MG63 (cell line): ENCODE data around the gene CDR2L. TPM values are rescaled to one million over a fixed set of nuclear protein-coding genes. Genes with fewer than 3 reads are reported as not detected.
"Not testable (repeated sequence)": the region's sequence is repeated elsewhere in the genome, so short reads cannot be mapped to it uniquely, and the experiment has no call there.

Experiments
- DNase-seq: peaks from one replicate; pipeline ENCODE4 v3.0.0-alpha.2; 2020
- H3K27me3 ChIP-seq: fragments of 250-450 bp; sonication (Bioruptor Pico); 2 replicates; pipeline ENCODE4 v1.5.1; 2020; ENCODE audit warnings: mild to moderate bottlenecking, moderate library complexity
- H3K36me3 ChIP-seq: fragments of 250-450 bp; sonication (Bioruptor Pico); 2 replicates; pipeline ENCODE4 v1.5.1; 2020; ENCODE audit warnings: mild to moderate bottlenecking, moderate library complexity
- H3K4me3 ChIP-seq: fragments of 250-450 bp; sonication (Bioruptor Pico); 2 replicates; pipeline ENCODE4 v1.5.1; 2020; ENCODE audit warnings: mild to moderate bottlenecking, moderate library complexity
- H3K9me3 ChIP-seq: fragments of 250-450 bp; sonication (Bioruptor Pico); 2 replicates; pipeline ENCODE4 v1.5.1; 2020; ENCODE audit warnings: mild to moderate bottlenecking, moderate library complexity
- total RNA-seq: library from RNA; depleted of rRNA; stranded (reverse); fragments of >200 nt; shearing (Covaris generic); gene quantifications from 2 replicates; pipeline ENCODE4 v1.2.3, GENCODE V29; 2014; ENCODE audit warnings: low replicate concordance

Gene CDR2L
- total RNA-seq, 1 experiment from 2014 or later, result 4.2 TPM

GRCh38 chr17:74998783-74999182, 11.4 kb downstream of the CDR2L start:
- no peak for DNase-seq
- Histone ChIP-seq H3K36me3 (no peaks in the 10 kb centered on the region), H3K4me3 (no peak overlapping the region), H3K9me3 (no peaks in the 10 kb centered on the region), H3K27me3 (no peaks in the 10 kb centered on the region)

DNA sequence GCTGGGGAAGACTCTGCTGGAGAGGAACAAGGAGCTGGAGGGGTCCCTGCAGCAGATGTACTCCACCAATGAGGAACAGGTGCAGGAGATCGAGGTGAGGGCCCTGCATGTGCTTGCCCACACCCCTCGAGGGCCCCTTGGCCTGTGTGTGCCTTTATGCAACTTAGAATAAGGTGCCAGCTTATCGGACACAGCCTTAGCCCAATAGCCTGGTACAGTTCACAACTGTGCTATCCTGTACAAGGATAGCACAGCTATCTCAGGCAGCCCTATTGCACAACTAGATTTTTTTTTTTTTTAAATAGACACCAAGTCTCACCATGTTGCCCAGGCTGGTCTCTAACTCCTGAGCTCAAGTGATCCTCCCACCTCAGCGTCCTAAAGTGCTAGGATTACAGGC, 12.1 kb downstream of the CDR2L start:
- no peaks in the 10 kb centered on the region for H3K27me3 ChIP-seq
- no peaks in the 10 kb centered on the region for H3K9me3 ChIP-seq

DNA sequence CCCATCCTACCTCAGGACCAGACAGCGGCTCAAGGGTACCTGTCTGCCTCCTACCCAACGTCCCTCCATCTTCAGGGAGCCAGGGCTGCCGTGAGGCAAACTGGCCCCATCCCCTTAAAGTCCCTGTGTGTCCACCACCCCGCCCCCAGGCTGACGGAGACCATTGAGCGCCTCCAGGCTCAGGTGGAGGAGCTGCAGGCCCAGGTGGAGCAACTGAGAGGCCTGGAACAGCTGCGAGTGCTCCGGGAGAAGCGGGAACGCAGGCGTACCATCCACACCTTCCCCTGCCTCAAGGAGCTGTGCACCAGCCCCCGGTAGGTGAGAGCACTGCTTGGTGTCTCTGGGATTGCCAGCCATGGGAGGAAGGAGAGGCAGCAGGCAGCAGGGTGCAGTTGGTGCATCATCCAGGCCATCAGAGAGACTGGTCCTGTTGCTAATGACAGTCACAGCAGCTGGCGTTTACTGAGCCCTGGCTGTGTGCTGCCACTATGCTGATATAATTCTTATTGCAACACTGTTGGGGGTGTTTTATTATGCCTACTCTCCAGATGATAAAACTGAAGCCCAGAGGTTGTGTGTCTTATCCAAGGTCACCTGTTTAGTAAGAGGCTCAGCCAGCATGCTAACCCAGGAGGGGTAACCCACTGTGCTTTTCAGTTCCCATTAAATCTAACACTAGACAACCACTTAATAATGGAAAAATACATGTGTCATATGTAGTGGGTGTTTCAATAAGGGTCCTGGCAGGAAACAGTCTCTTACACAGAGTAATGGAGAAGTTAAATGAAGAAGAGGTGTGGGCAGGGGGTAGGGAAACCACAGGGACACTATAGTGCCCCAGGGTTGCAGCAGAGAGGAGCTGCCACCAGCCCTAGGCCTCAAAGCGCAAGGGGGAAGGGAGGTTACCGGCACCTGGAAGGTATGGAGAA, 14.7 kb downstream of the CDR2L start:
- no peaks in the 10 kb centered on the region for H3K36me3 ChIP-seq
- DNase-seq, result no peak
- H3K27me3 ChIP-seq, result no peaks in the 10 kb centered on the region
- no peak overlapping the region for H3K4me3 ChIP-seq
- no peaks in the 10 kb centered on the region for H3K9me3 ChIP-seq

More for the DNA sequence above, 12.1 kb downstream of the CDR2L start:
- Histone ChIP-seq H3K4me3 (no peak overlapping the region), H3K36me3 (no peaks in the 10 kb centered on the region)
- DNase-seq, result no peak

- no peak overlapping the region for H3K4me3 ChIP-seq
- no peaks in the 10 kb centered on the region for H3K27me3 ChIP-seq
- no peaks in the 10 kb centered on the region for H3K36me3 ChIP-seq
- no peaks in the 10 kb centered on the region for H3K9me3 ChIP-seq
- DNase-seq, result no peak
These were observed 15.9 kb downstream of the CDR2L start for GRCh38 chr17:75003070-75003956.

GRCh38 chr17:75003957-75004355, 16.5 kb downstream of the CDR2L start:
- Histone ChIP-seq H3K27me3 (no peaks in the 10 kb centered on the region), H3K36me3 (no peaks in the 10 kb centered on the region), H3K4me3 (no peak overlapping the region), H3K9me3 (no peaks in the 10 kb centered on the region)
- no peak for DNase-seq

GRCh38 chr17:75004371-75004770, 16.9 kb downstream of the CDR2L start:
- Histone ChIP-seq H3K9me3 (no peaks in the 10 kb centered on the region), H3K36me3 (no peaks in the 10 kb centered on the region), H3K4me3 (no peak overlapping the region), H3K27me3 (no peaks in the 10 kb centered on the region)
- no peak for DNase-seq

DNA sequence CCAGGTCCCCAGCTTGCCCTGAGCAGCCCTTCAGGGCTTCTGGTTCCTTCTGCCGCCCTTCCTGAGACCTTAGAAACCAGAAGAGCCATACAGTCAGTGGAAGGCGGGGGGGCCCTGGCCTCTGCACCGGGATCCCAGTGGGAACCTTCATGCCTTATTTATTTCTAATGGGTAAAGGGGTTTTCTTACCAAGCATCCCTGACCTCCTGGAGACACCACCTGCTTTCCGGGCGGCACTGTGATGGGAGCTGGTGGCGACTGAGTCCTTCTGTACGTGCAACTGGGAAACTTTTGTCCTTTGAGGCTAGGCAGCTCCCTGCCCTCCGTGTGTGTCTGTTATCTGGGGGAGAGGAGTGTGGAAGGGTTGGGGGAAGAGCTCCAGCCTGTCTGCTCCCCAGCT, 17.9 kb downstream of the CDR2L start:
- Histone ChIP-seq H3K27me3 (no peaks in the 10 kb centered on the region), H3K4me3 (no peak overlapping the region), H3K9me3 (no peaks in the 10 kb centered on the region), H3K36me3 (no peaks in the 10 kb centered on the region)
- DNase-seq, result no peak

DNA sequence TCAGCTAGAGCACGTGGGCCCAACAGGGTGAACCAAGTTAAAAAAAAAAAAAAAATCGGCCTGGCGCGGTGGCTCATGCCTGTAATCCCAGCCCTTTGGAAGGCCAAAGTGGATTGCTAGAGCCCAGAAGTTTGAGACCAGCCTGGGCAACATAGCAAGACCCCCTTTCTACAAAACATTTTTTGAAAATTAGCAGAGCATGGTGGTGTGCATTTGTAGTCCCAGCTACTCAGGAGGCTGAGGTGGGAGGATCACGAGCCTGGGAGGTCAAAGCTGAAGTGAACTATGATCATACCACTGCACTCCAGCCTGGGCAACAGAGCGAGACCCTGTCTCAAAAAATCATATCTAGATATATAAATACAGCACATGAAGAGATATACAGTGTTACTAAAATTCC, 18.7 kb downstream of the CDR2L start:
- not testable (repeated sequence) for H3K9me3 ChIP-seq, H3K4me3 ChIP-seq, H3K36me3 ChIP-seq, DNase-seq, H3K27me3 ChIP-seq

GRCh38 chr17:75006653-75007052, 19.2 kb downstream of the CDR2L start:
- H3K9me3 ChIP-seq, result no peaks in the 10 kb centered on the region
- H3K4me3 ChIP-seq, result no peak overlapping the region
- H3K36me3 ChIP-seq, result no peaks in the 10 kb centered on the region
- DNase-seq, result no peak
- H3K27me3 ChIP-seq, result no peaks in the 10 kb centered on the region

- no peak for DNase-seq
- Histone ChIP-seq H3K4me3 (no peak overlapping the region), H3K27me3 (no peaks in the 10 kb centered on the region), H3K9me3 (no peaks in the 10 kb centered on the region), H3K36me3 (no peaks in the 10 kb centered on the region)
These were observed 20.9 kb downstream of the CDR2L start for GRCh38 chr17:75008373-75008772.

- no peaks in the 10 kb centered on the region for H3K27me3 ChIP-seq
- DNase-seq, result no peak
- H3K4me3 ChIP-seq, result no peak overlapping the region
These were observed 21.8 kb downstream of the CDR2L start for GRCh38 chr17:75009139-75009724.

DNA sequence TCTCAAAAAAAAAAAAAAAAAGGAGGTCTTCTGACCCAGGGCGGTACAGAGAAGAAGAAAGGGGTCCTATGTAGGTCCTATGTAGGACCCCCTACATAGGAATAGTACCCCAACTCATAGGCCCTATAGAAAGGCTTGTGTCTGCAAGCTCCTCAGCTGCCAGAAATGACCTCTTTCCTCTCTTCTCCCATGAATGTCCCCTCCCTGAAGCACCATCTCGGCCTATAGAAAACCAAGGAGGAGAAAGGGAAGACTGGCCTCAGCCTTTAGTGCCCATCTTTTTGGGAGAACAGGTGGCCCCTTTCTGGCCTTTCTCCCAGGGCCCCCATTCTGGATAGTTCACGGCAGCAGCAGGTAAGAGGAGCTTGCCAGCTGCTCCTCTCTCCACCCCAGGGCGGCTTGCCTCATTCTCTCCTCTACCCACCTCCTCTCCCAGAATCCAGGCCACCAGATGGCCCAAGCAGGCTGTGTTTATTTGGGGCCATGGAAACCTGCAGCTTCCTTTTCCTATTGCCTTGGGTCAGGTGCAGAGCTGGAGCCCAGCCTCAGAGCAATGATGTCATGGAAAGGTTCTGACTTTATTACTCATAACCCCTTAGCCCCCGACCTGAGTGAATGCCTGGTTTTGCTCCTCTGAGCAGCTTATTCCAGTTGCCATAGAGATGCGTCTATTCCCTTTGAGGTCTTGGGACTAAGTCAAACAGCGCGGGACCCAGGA, 23.4 kb downstream of the CDR2L start:
- H3K36me3 ChIP-seq, result peaks cover 12% of the 10 kb centered on the region
- no peak overlapping the region for H3K4me3 ChIP-seq
- H3K9me3 ChIP-seq, result no peaks in the 10 kb centered on the region
- H3K27me3 ChIP-seq, result no peaks in the 10 kb centered on the region
- peak; percentile 17 for DNase-seq

More at GRCh38 chr17:75009139-75009724, 21.8 kb downstream of the CDR2L start:
- Histone ChIP-seq H3K36me3 (no peaks in the 10 kb centered on the region), H3K9me3 (no peaks in the 10 kb centered on the region)

DNA sequence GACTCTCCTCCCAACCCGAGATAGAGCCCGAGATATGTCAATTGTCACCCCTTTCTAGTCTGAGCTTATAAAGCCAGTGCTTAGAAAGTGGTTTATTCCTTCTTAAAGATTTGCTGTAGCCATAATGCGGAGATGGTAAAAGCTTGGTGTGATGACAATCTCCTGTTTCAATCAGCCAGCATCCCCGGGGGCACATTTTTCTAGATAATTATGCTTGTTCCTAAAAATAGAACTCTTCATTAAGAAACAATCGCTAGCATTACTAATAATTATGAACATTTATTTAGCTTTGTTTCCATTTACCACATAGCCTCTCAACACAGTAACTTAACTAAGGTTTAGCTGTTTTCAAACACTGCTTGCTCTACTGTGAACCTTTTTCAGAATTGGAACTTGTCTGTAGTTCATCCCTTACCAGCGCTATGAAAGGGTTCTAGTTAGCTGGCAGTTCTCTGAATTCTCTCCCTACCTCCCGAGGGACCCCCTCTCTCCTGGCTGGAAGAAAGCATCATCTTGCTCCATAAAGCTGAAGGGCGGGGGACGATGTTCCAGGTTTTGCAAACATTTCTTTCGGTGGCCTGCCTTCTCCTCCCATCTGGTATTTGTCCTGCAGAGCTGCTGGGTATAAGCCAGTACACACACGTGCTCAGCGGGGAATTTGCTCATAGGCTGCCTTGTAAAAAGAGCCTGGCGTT, 24.1 kb downstream of the CDR2L start:
- DNase-seq, result peak; percentile 68

GRCh38 chr17:75012096-75012345, 24.6 kb downstream of the CDR2L start:
- Histone ChIP-seq H3K4me3 (peak overlapping the region; percentile 89), H3K9me3 (no peaks in the 10 kb centered on the region), H3K36me3 (peaks cover 19% of the 10 kb centered on the region), H3K27me3 (no peaks in the 10 kb centered on the region)
- no peak for DNase-seq

More for the DNA sequence above, 24.1 kb downstream of the CDR2L start:
- Histone ChIP-seq H3K9me3 (no peaks in the 10 kb centered on the region), H3K36me3 (peaks cover 14% of the 10 kb centered on the region), H3K27me3 (no peaks in the 10 kb centered on the region), H3K4me3 (peak overlapping the region; percentile 89)

- H3K4me3 ChIP-seq, result peak within 1 kb of the TSS; percentile 89
- H3K36me3 ChIP-seq, result peaks cover 24% of the 10 kb centered on the region
- DNase-seq, result peak; percentile 93
- no peaks in the 10 kb centered on the region for H3K27me3 ChIP-seq
- H3K9me3 ChIP-seq, result no peaks in the 10 kb centered on the region
These were observed 25.1 kb downstream of the CDR2L start, which contains the start of gene MRPL58 for GRCh38 chr17:75012346-75013091. MRPL58 (plus strand) TSS chr17:75012670; CDS start chr17:75012687, 17 bp downstream.
